MM.1S (cell line): ENCODE data around the gene PRPSAP2.

Source experiments
- DNase-seq: peaks from one replicate; pipeline ENCODE4 v3.0.0-alpha.2; 2015
- H2AFZ ChIP-seq: fragments of 300-600 bp; sonication (generic); 2 replicates; pipeline ENCODE4 v1.6.0; 2016; ENCODE audit warnings: antibody characterized with exemption, low read length
- H3F3A ChIP-seq: fragments of 300-600 bp; sonication (generic); 2 replicates; pipeline ENCODE4 v1.6.1; 2016; ENCODE audit warnings: mild to moderate bottlenecking, antibody characterized with exemption, low read length, moderate library complexity, mixed read lengths; ENCODE audit not compliant: insufficient read depth
- H3K27ac ChIP-seq: fragments of 300-600 bp; sonication (generic); 2 replicates; pipeline ENCODE4 v1.5.1; 2016; ENCODE audit warnings: mild to moderate bottlenecking, low read length
- H3K27me3 ChIP-seq: fragments of 300-600 bp; sonication (generic); replicated peaks from 2 replicates; pipeline ENCODE4 v1.6.0; 2016; ENCODE audit warnings: low read length; ENCODE audit not compliant: insufficient read depth
- H3K36me3 ChIP-seq: fragments of 300-600 bp; sonication (generic); replicated peaks from 2 replicates; pipeline ENCODE4 v1.6.1; 2016; ENCODE audit warnings: mild to moderate bottlenecking, low read length, mixed read lengths; ENCODE audit not compliant: insufficient read depth
- H3K4me1 ChIP-seq: fragments of 300-600 bp; sonication (generic); 2 replicates; pipeline ENCODE4 v1.6.1; 2016; ENCODE audit warnings: low read length, mixed read lengths
- H3K4me2 ChIP-seq: fragments of 300-600 bp; sonication (generic); 2 replicates; pipeline ENCODE4 v1.6.0; 2016; ENCODE audit warnings: low read depth, low read length
- H3K4me3 ChIP-seq: fragments of 300-600 bp; sonication (generic); 2 replicates; pipeline ENCODE4 v1.5.1; 2016; ENCODE audit warnings: low read length, mixed read lengths
- H3K79me2 ChIP-seq: fragments of 300-600 bp; sonication (generic); 2 replicates; pipeline ENCODE4 v1.6.1; 2016; ENCODE audit warnings: mixed run types, low read length, mixed read lengths
- H3K9ac ChIP-seq: fragments of 300-600 bp; sonication (generic); 2 replicates; pipeline ENCODE4 v1.6.1; 2016; ENCODE audit warnings: low read length, mixed read lengths
- H3K9me2 ChIP-seq: fragments of 300-600 bp; sonication (generic); replicated peaks from 2 replicates; pipeline ENCODE4 v1.6.1; 2016; ENCODE audit warnings: mild to moderate bottlenecking, low read length, mixed read lengths; ENCODE audit not compliant: insufficient read depth
- H3K9me3 ChIP-seq: fragments of 300-600 bp; sonication (generic); replicated peaks from 2 replicates; pipeline ENCODE4 v1.6.1; 2016; ENCODE audit warnings: mild to moderate bottlenecking, low read length, mixed read lengths; ENCODE audit not compliant: insufficient read depth
- H4K20me1 ChIP-seq: fragments of 300-600 bp; sonication (generic); 2 replicates; pipeline ENCODE4 v1.6.1; 2016; ENCODE audit warnings: mild to moderate bottlenecking, low read length, moderate library complexity, mixed read lengths; ENCODE audit not compliant: insufficient read depth
- EZH2 ChIP-seq: fragments of 300-600 bp; sonication (generic); optimal IDR thresholded peaks from 2 replicates; pipeline ENCODE3; 2017; ENCODE audit warnings: low read depth, mild to moderate bottlenecking, antibody characterized with exemption, low read length, mixed read lengths
- EZH2phosphoT487 ChIP-seq: fragments of 300-600 bp; sonication (generic); IDR thresholded peaks from 2 replicates; pipeline ENCODE4 v1.6.1; 2018; ENCODE audit warnings: antibody characterized with exemption, low read length
- TF ChIP-seq, protein P1 (sequence below): fragments of 300-600 bp; sonication (generic); IDR thresholded peaks from 2 replicates; pipeline ENCODE4 v1.5.1; 2016; ENCODE audit warnings: antibody characterized with exemption, low read length, mixed read lengths

PRPSAP2 gene

DNA sequence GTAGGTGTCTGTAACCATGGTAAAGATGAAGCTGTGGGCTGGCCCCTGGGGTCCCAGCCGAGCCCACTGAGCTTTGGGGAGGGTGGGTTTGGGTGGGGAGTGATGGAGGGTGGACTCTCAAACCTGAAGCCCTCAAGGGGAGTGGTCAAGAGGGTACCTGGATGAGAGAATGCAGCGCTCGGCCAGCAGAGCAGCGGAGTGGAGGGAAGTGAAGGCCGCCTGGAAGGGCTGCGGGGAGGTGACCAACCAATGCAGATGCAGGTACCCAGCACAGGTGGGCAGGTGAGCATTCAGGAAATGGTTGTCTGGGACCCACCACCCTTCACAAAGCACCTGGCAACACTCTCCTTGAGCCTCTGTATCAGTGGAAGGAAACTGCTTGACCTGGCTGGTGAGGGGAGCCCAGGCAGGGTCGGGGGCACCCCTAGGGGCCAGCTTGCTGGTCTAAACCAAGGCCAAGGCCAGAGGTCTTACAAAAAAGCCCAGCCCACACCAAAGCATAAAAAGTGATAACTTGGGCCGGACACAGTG, 90.6 kb downstream of the PRPSAP2 start:
- no peak overlapping the region for H3K9ac ChIP-seq
- no peak overlapping the region for H3K4me3 ChIP-seq
- no peak for TF ChIP-seq EZH2phosphoT487
- TF ChIP-seq EZH2: no peak
- TF ChIP-seq, protein P1, sequence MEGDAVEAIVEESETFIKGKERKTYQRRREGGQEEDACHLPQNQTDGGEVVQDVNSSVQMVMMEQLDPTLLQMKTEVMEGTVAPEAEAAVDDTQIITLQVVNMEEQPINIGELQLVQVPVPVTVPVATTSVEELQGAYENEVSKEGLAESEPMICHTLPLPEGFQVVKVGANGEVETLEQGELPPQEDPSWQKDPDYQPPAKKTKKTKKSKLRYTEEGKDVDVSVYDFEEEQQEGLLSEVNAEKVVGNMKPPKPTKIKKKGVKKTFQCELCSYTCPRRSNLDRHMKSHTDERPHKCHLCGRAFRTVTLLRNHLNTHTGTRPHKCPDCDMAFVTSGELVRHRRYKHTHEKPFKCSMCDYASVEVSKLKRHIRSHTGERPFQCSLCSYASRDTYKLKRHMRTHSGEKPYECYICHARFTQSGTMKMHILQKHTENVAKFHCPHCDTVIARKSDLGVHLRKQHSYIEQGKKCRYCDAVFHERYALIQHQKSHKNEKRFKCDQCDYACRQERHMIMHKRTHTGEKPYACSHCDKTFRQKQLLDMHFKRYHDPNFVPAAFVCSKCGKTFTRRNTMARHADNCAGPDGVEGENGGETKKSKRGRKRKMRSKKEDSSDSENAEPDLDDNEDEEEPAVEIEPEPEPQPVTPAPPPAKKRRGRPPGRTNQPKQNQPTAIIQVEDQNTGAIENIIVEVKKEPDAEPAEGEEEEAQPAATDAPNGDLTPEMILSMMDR: no peak
- H3K4me1 ChIP-seq: no peaks in the 10 kb centered on the region
- H3K9me3 ChIP-seq: no peaks in the 10 kb centered on the region
- H3K9me2 ChIP-seq: no peaks in the 10 kb centered on the region
- H3K27me3 ChIP-seq: no peaks in the 10 kb centered on the region; the same call in 1 of the 2 replicates
- no peak for DNase-seq
- H3K27ac ChIP-seq: no peak overlapping the region
- no peaks in the 10 kb centered on the region for H4K20me1 ChIP-seq
- no peaks in the 10 kb centered on the region for H3K79me2 ChIP-seq
- H3F3A ChIP-seq: no peaks in the 10 kb centered on the region
- no peak overlapping the region for H3K4me2 ChIP-seq
- no peak overlapping the region for H2AFZ ChIP-seq
- H3K36me3 ChIP-seq: no peaks in the 10 kb centered on the region

DNA sequence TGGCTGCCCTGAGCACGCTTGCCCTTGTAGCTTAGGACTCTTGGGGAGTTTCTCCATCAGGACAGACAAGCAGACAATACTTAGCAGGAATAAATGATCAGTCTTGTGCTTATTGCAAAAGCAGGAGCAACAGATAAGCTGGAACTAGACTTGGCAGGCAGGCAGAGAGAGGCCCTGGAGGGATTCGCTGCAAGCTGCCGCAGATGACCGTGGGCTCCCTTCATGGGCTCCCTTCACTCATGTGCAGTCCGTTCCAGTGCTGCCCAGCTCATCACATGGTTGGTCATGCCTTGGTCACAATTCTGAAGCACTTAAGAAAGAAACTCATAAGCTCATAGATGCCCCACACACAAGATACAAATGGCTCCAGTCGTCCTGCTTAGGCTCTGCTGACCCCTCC, 91.6 kb downstream of the PRPSAP2 start:
- H4K20me1 ChIP-seq: no peaks in the 10 kb centered on the region
- no peak overlapping the region for H3K27ac ChIP-seq
- no peak overlapping the region for H3K4me2 ChIP-seq
- no peaks in the 10 kb centered on the region for H3K9me2 ChIP-seq
- H3K9me3 ChIP-seq: no peaks in the 10 kb centered on the region
- no peaks in the 10 kb centered on the region for H3K4me1 ChIP-seq
- no peaks in the 10 kb centered on the region; the same call in 1 of the 2 replicates for H3K27me3 ChIP-seq
- H3F3A ChIP-seq: no peaks in the 10 kb centered on the region
- no peak overlapping the region for H3K4me3 ChIP-seq
- no peak overlapping the region for H3K9ac ChIP-seq
- TF ChIP-seq, protein P1: no peak
- no peak for TF ChIP-seq EZH2phosphoT487
- TF ChIP-seq EZH2: no peak
- H3K36me3 ChIP-seq: no peaks in the 10 kb centered on the region
- no peaks in the 10 kb centered on the region for H3K79me2 ChIP-seq
- no peak for DNase-seq
- H2AFZ ChIP-seq: no peak overlapping the region

DNA sequence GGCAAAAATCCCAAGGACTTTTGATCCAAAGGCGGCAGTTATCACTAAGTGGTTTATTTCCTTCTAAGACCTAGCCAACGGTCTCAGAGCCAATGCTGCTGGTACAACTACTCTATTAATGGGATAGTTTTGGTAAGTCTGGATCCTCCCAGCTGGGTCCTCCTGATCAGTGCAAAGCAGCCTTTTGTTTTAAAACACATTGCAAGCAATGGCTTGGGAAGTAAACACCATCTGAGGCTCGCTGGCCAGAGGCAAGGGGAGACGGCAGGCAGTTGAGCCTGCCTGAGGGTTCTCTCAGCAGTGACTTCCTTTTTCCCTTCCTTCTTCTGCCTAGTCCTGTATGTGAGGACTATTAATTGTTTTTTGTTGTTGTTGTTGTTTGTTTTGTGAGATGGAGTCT, 92.4 kb downstream of the PRPSAP2 start:
- Histone ChIP-seq H3K27ac (no peak overlapping the region), H3K4me1 (peaks cover under 1% of the 10 kb centered on the region; the same call in 1 of the 2 replicates), H3K9ac (no peak overlapping the region), H4K20me1 (no peaks in the 10 kb centered on the region), H2AFZ (no peak overlapping the region), H3K4me3 (no peak overlapping the region), H3K79me2 (no peaks in the 10 kb centered on the region), H3K9me3 (no peaks in the 10 kb centered on the region), H3F3A (no peaks in the 10 kb centered on the region), H3K9me2 (no peaks in the 10 kb centered on the region), H3K27me3 (no peaks in the 10 kb centered on the region; the same call in 1 of the 2 replicates), H3K36me3 (no peaks in the 10 kb centered on the region), H3K4me2 (no peak overlapping the region)
- DNase-seq: no peak
- TF ChIP-seq EZH2 (no peak), EZH2phosphoT487 (no peak)
- TF ChIP-seq, protein P1: no peak
